ENCODE results near the gene CTTNBP2NL.
"Not testable (repeated sequence)": the region's sequence is repeated elsewhere in the genome, so short reads cannot be mapped to it uniquely, and the experiment has no call there.

CTTNBP2NL gene

DNA sequence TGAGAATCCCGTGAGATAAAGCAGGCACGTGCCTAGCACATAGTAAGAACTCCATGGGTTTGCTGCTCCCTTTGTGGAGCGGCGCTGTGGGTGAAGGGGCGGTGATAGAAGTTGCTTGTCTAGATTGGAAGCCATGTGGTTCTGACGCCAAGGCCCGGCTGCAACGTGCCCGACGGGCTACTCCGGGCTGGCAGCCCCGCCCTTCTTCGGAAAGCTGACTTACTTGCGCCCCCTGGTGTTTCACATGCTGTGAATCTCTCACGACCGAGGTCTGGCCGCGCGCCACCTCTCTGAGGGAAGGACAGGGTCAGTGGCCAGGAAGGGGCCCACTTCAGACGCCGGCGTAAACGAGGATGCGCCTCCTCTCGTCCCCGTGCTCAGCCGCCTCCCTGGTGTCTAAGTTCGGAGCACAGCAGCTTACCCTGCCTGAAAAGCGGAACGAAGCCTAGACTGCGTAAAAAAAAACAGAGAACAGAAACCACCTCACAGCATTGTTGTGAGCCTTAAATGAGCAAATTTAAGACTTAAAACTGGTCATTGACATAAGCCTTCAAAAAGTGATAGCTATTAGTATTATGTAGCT is 70.2 kb downstream of the CTTNBP2NL start:
- DNase-seq = peak; percentile 94

DNA sequence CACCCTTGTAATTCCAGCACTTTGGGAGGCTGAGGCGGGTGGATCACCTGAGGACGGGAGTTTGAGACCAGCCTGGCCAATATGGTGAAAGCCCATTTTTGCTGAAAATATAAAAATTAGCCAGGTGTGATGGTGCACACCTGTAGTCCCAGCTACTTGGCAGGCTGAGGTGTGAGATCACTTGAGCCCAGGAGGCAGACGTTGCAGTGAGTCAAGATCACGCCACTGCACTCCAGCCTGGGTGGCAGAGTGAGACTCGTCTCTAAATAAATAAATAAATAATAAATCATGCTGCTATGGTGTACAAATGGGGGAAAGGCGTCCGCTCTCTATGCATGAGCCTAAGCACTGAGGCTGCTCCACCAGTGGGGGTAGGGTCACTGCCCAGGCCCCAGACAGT is 74.3 kb downstream of the CTTNBP2NL start:
- DNase-seq = not testable (repeated sequence)

DNA sequence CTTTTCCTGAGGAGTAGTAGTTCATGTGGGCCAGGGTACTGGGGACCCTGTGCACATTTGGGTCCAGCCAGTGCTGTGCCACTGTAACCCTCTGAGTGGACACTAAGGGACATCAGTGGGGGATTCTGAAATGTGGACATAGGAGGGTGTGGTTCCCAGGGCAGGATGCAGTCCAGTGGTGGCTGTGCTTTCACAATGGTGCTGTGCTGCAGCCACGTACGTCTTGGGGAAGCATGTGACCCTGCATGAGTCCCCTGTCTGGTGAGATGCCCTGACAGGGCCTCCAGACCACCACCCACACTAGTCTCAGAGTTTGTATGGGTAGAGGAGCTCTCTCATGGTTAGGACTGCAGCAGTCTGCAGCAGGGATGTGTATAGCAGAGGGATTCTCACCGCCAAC is 75.0 kb downstream of the CTTNBP2NL start:
- no peak for DNase-seq

DNA sequence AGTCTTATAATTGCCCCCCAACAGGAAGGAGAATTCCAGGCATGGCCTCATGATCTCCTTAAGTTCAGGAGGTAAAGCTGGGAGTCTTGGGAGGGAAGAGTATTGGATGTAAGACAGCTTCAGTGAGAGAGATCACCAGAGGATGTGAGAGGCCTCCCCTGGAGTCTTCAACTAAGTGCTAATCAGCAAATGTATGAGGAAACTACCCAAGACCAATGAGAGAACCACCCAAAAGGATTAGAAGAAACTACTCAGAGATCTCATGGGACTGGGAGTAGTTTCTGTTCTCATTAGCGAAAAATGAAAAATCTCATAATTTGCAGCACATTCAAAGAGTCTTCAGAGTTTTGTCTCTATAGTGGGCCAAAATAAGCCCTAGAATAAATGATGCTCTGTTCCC is 76.1 kb downstream of the CTTNBP2NL start:
- DNase-seq = no peak

DNA sequence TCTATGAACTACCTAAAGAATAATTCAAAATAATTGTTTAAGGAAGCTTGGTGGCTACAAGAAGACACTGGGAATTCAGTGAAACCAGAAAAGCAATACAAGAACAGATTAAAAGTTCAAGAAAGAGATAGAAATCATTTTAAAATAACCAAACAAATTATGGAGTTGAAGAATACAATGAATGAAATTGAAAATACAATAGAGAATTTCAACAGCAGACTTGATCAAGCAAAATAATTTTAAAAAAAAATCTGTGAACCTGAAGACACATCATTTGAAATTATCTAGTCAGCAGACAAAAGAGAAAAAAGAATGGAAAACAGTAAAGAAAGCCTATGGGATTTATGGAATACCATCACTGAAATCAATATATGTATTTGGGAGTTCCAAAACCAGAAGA is 81.5 kb downstream of the CTTNBP2NL start:
- no peak for DNase-seq

DNA sequence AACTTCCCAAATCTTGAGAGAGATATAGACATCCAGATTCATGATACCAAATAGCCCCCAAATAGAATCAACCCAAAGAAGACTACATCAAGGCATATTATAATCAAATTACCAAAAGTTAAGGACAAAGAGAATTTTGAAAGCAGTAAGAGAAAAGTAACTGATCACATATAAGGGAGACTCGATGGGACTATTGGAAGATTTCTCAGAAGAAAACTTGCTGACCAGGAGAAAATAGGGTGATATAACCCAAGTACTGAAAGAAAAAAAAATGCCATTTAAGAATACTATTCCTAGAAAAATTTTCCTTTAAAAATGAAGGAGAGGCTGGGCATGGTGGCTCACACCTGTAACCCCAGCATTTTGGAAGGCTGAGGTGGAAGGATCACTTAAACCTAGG is 82.3 kb downstream of the CTTNBP2NL start:
- no peak for DNase-seq

DNA sequence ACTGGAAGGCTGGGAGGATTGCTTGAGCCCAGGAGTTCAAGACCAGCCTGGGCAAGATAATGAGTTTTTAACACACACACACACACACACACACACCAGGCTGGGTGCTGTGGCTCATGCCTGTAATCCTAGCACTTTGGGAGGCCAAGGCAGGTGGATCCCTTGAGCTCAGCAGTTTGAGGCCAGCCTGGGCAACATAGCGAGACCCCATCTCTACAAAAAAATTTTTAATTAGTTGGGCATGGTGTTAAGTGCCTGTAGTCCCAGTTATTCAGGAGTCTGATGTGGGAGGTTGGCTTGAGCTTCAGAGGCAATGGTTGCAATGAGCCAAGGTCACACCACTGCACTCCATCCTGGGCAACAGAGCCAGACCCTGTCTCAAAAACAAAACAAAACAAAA is 90.0 kb downstream of the CTTNBP2NL start:
- DNase-seq = not testable (repeated sequence)

DNA sequence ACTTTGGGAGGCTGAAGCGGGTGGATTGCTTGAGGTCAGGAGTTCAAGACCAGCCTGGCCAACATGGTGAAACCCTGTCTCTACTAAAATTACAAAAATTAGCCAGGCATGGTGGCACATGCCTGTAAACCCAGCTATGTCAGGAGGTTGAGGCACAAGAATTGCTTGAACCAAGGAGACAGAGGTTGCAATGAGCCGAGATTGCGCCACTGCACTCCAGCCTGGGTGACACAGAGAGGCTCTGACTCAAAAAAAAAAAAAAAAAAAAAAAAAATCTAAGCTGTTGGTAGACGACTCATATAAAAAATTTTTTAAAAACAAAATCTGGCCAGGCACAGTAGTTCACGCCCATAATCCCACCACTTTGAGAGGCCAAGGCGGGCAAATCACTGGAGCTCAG is 91.7 kb downstream of the CTTNBP2NL start:
- DNase-seq = not testable (repeated sequence)

DNA sequence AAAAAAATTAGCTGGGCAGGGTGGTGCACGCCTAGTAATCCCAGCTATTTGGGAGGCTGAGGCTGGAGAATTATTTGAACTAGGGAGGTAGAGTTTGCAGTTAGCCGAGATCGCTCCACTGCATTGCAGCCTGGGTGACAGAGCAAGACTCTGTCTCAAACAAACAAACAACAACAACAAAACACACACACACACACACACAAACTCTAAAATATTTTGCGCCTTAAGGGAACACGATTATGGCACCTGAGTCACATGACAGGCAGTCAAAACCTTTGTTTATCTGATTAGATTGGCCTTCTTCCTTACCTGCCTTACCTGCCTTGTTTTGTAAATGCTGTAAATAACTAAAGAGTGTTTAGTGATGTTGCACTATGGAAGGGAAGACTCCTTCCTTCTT is 92.1 kb downstream of the CTTNBP2NL start:
- no peak for DNase-seq

DNA sequence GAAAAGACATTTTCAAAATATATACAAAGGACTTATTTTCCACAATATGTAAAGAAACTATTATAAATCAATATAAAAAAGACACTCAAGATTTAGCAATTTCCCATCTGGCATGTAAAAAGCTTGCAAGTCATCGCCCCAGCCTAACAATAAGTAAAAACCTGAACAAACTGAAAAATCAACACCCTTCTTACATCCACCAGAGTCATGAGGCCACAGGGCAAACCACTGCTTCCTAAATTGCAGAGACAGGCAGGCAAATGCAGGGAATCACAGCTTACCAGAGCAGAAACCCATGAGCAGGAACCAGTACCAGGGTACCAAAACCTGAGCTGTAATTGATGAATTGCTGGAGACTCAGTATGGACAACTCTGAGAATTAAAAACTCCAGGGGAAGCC is 96.1 kb downstream of the CTTNBP2NL start:
- no peak for DNase-seq

DNA sequence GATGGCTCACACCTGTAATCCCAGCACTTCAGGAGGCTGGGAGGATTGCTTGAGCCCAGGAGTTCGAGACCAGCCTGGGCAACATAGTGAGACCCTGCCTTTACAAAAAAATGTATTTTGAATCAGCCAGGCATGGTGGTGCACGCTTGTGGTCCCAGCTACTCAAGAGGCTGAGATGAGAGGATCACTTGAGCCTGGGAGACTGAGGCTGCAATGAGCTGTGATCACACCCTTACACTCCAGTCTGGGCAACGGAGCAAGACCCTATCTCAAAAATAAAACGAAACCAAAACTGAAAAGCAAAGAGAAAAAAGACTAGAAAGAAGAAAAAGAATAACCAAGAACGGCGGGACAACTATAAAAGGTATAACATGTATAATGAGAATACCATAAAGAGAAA is 97.3 kb downstream of the CTTNBP2NL start:
- no peak for DNase-seq

DNA sequence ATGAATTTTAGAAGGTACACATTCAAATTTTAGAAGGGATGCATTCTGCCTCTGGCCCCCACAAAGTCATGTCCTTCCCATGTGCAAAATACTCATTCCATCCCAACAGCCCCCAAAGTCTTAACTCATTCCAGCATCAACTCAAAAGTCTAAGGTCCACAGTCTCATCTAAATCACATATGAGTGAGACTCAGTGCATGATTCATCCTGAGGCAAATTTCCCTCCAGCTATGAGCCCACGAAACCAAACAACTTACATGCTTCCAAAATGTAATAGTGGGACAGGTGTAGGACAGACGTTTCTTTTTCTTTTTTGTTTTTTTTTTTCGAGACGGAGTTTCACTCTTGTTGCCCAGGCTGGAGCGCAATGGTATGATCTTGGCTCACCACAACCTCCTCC is 100.3 kb downstream of the CTTNBP2NL start:
- DNase-seq = no peak

DNA sequence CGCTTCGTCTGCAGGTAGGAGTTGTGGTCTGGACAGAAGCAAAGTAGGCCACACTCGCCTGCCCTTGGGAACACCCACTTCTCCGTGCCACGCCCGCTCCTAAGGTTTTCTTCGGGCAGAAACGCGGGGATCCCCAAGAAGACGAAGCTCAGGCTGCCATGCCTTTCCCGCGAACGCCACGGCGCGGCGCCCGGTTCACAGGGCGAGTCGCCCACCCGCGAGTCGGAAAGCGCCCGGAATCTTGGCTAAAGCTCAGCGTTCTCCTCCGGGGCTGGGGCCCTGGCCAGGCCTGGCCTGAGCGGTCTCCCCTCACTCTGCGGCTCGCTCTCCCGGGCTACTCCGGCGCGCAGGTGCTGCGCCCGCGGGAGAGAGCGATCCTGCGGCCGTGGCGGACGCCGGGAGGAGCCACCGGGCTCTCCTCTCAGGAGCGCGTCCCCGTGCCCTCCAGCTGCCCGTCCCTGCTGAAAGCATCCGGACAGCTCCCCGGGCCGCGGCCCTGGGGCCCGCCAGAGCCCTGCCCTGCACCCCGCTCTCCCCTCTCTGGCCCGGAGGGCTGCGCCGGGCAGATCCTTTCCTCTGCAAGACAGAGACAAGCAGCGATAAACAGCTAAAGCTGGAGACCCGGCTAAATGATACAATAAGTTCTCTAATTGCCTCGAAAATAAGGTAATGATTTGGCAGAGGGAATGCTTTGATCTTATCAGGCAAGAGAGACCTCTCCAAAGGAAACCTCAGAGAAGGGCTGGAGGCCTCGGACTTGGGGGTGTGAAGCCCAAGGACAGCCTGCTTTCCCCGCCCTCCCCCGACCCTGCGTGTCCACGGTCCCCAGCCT is 106.0 kb downstream of the CTTNBP2NL start:
- DNase-seq = peak; percentile 37

DNA sequence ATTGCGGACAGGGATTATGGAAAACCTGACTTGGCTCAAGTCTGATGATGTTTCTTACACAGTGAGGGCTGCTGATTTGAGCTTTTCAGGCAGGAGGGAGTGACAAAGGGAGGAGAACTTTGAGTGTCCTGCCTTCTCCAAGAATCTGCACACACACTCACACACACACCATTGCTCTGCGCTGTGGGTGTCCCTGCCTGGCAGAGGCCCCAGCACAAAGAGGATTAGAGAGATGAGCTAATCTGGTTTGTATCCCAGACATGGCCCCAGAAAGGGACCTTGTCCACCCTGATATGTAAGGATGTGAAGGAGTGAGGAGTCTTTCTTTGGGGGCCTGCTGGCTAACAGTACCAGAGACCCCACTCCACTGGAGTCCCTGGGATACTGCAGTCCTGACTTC is 106.8 kb downstream of the CTTNBP2NL start:
- no peak for DNase-seq

DNA sequence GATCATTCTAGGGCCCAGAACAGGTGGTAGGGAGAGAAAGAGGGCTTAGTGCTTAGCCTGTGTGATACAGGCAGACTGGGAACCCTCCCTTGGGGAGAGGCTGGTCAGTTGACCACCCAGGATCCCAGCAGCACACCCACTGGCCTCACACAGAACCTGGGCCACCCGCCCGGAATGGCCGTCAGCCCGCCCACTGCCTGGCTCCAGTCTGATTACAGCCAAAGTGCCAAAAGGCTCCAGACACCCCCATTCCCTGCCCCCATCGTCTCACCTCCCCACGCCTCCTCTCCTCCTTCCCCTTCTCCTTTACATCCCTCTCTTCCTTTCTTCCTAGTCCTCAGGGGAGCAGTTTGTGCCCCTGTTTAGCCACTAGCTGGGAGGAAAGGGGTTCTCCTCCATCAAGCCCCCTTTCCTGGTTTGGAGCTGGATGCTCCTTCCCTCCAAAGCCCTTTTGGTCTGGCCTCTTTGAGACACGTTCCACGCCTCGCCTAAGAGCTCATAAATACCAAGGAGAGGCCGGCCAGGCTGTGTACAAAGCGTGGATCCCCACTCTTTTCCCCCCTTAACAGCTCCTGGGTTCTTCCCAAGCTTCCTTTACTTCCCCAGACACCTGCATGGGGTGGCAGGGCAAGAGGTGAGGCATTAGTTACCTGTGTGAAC is 108.1 kb downstream of the CTTNBP2NL start:
- no peak for DNase-seq

DNA sequence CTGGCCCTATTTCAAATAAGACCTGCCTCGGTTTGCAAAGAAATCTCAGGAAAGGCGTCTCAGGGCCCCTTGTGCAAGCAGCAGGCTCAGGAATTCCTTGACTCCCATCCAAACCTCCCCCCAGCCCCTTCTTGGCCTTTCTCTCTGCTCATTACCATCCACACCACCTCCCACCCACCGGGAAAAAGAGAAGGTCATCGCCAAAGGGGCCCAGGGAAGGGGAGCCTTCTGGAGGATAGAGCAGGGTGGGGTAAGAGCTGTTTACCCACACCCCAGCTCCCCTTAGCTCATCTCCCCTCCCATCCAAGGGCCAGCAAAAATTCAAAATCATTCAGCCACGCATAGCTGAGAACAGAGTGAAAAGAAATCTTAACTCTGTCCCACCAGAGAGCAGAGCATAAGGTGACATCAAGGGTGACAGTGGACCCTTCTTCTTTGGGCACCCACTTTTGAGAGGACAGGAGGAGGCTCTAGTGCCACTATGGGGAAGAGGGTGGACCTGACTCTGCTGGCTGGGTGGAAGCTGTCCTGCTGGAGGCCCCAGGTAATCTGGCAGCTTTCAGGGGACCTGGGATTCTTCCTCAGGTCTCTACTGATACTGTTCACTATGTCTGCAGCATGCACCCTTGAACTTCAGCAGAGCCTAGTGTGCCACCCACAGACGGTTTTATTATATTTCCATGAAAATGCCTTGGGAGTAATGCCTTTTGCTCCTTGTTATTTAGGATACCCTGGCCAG is 108.8 kb downstream of the CTTNBP2NL start:
- DNase-seq = no peak

DNA sequence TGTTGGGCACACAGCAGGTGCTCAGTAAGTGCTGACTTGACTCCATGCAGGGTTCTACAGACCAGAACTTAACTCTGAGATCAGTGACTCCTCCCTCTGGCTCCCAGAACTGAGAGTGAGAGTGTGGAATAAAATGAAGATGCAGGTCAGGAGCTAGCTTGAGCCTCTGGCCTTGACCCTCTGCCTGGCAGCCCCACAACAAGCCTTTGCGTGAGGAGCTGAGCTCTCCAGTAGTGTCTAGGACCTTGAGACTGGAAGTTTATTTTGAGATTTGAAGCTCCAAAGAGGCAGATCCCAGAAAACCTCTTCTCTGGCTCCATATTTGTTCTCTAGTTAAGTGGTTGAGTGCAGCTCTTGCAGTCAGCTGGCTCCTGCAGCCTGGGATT is 109.4 kb downstream of the CTTNBP2NL start:
- DNase-seq = no peak

DNA sequence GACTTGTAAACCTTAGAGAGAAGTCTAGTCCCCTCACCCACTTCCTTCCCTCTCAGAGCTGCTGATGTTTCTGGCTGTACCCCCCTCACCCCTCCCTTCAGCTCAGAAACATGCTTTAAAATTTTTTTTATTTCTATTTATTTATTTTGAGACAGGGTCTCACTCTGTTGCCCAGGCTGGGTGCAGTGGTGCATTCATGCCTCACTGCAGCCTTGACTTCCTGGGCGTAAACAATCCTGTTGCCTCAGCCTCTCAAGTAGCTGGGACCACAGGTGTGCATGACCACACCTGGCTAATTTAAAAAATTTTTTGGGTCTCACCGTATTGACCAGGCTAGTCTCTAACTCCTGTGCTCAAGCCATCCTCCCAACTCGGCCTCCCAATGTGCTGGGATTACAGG is 109.9 kb downstream of the CTTNBP2NL start:
- DNase-seq = no peak

DNA sequence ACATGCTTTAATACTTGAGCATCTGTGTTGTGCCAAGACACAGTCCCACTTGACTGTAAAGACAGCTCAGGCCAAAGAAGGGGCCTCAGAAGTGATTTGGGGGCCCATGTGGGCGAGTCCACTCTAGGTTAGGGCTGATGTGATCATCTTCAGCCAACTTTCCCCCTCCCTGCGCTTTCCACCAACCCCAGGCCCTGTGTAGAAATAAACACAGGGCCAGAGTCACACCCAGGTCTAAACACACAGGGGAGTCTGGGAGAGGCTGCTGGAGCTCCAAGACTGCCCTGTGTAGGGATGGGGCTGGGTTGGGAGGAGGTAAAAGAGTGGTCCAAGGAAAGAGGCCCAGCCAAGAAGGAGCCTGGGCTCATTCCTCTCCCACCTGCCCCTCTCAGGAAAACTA is 110.3 kb downstream of the CTTNBP2NL start:
- no peak for DNase-seq

DNA sequence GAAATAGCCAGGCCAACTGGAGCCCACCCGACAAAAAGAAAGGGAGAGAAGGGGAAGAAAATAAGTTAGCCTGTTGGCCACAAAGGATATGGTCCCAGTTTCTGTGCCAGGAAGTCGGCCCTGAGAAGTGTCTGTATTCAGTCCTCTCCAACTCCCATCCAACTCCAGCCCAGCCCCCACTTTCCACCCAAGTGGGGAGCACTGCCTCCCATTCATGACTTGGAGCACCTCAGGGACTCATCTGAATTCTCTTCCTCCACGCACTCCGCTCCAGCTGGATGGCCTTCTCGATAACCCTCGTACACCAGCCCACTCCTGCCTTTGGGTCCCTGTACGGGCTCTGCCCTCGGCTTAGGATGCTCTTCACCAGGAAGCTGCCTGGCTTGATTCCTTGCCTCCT is 110.7 kb downstream of the CTTNBP2NL start:
- DNase-seq = no peak

DNA sequence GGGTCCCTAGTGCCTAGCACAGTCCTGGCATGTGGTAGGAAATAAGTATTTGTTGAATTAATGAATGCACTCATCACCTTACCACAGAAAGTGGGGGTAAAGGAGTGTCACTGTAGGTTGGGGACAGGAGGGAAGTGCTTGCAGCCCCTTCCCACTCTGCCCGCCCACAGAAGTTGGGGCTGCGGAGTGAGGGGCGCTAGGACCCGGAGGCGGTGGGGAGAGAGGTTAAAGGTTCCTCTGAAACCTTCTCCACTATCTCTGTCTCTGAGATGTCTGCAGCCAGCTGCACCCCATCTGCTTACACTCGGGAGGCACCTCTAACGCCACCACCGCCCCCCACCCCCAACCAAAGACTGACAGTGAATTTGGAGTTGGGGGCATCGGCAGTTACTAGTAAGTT is 111.3 kb downstream of the CTTNBP2NL start:
- no peak for DNase-seq

DNA sequence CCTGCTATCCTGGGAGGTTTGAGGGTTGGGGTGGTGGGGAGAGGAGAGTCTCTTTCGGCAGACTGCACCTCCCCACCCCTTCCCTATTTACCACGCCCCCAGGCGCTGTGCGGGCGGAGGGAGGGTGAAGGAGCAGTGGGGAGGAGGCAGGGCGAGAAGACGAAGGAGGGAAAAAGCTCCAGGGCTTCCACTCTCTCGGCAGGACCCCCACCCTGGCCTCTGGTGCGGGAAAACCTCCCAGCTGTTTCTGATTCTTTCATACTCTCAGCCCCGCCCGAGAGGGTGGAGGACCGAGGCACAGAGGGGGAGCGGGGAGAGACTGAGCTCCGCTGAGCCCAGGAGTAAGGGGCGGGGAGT is 111.9 kb downstream of the CTTNBP2NL start:
- DNase-seq = no peak

DNA sequence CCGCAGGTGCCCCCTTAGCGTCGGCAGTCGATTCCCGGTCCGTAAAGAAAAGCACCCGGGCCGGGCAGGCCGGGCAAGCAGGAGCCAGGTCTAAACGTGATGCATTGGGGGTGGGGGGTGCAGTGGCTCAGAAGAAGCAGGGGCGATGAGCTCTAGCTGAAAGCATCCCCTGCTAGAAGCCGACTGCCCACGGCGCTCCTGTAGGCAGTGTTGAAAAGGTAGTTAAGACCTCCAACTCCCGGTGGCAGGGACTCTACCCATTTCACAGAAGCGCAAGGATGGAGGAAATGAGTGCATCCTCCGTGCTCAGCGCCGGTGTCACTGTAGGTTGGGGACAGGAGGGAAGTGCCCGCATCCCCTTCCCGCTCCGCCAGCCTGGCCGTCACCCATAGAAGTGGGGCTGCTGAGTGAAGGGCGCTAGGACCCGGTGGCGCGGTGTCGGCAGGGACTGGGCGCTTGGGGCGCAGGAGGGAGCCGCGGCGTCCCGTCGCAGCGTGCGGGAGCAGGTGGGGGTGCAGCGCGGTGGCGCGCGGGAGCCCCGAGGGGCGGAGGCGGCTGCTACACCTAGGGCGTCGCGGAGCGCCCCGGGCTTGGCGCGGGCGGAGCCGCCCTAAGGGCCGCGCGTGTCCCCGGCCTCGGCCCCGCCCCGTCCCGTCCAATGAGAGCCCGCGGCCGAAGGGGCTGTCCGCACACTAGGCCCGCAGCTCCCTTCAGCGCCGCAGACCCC is 112.4 kb downstream of the CTTNBP2NL start, which contains the start of gene WNT2B:
TSS of gene WNT2B (plus strand) at position 688 of the 727 bp plus-strand sequence. CDS start 298 bp downstream, outside the sequence.
- DNase-seq = no peak
